ENCODE measurements around the gene SERTAD1. TPM values are rescaled to one million over a fixed set of nuclear protein-coding genes. Genes with fewer than 3 reads are reported as not detected.
A peak's percentile ranks its signal among the peaks of the same experiment; 100 is the strongest.

The SERTAD1 gene
- total RNA-seq, 1 donor from 2014 or later, result 17.6 TPM

- no peaks in the 10 kb centered on the region for H3K27me3 ChIP-seq (ENCODE audit: low read depth)
- intact Hi-C loops (cut with DNase I), result no loop called here
- ATAC-seq (no peak), DNase-seq (no peak)
- H3K9me3 ChIP-seq, result no peaks in the 10 kb centered on the region
- H3K4me3 ChIP-seq, result no peak overlapping the region
- no peak for TF ChIP-seq CTCF (IDR thresholded peaks at IDR 0.05)
- H3K36me3 ChIP-seq, result peaks cover 16% of the 10 kb centered on the region
- H3K4me1 ChIP-seq, result peaks cover 15% of the 10 kb centered on the region
- H3K27ac ChIP-seq, result peak overlapping the region; percentile 56
Measured at GRCh38 chr19:40392123-40392522, 33.7 kb downstream of the SERTAD1 start.

- Histone ChIP-seq H3K36me3 (no peaks in the 10 kb centered on the region), H3K27me3 (ENCODE audit: low read depth) (no peaks in the 10 kb centered on the region), H3K9me3 (no peaks in the 10 kb centered on the region), H3K4me3 (no peak within 1 kb of the TSS), H3K4me1 (peaks cover 15% of the 10 kb centered on the region), H3K27ac (no peak within 1 kb of the TSS)
- no peak for TF ChIP-seq CTCF (IDR thresholded peaks at IDR 0.05)
- DNase-seq (no peak), ATAC-seq (no peak)
- intact Hi-C loops (cut with DNase I), result no loop called here
Measured at GRCh38 chr19:40390084-40390742, 35.6 kb downstream of the SERTAD1 start, which contains the start of gene HIPK4. Gene HIPK4 (minus strand): TSS chr19:40390181. CDS start chr19:40389902, 279 bp downstream.

GRCh38 chr19:40389404-40390083, 36.2 kb downstream of the SERTAD1 start:
- no peak for TF ChIP-seq CTCF (IDR thresholded peaks at IDR 0.05)
- Histone ChIP-seq H3K27ac (no peak overlapping the region), H3K4me1 (peaks cover 15% of the 10 kb centered on the region), H3K27me3 (ENCODE audit: low read depth) (no peaks in the 10 kb centered on the region), H3K36me3 (no peaks in the 10 kb centered on the region), H3K9me3 (no peaks in the 10 kb centered on the region), H3K4me3 (no peak overlapping the region)
- ATAC-seq, result no peak
- intact Hi-C loops (cut with DNase I), result no loop called here
- DNase-seq, result no peak

- H3K4me1 ChIP-seq, result peaks cover 15% of the 10 kb centered on the region
- H3K36me3 ChIP-seq, result no peaks in the 10 kb centered on the region
- no peak for TF ChIP-seq CTCF (IDR thresholded peaks at IDR 0.05)
- no peak for DNase-seq
- no peak overlapping the region for H3K27ac ChIP-seq
- ATAC-seq, result no peak
- intact Hi-C loops (cut with DNase I), result no loop called here
- H3K27me3 ChIP-seq (ENCODE audit: low read depth), result no peaks in the 10 kb centered on the region
- no peaks in the 10 kb centered on the region for H3K9me3 ChIP-seq
- no peak overlapping the region for H3K4me3 ChIP-seq
Measured at GRCh38 chr19:40388481-40388880, 37.3 kb downstream of the SERTAD1 start.

- intact Hi-C loops (cut with DNase I), result no loop called here
- no peak overlapping the region for H3K27ac ChIP-seq
- DNase-seq (no peak), ATAC-seq (no peak)
- H3K36me3 ChIP-seq, result no peaks in the 10 kb centered on the region
- H3K4me3 ChIP-seq, result no peak overlapping the region
- H3K27me3 ChIP-seq (ENCODE audit: low read depth), result no peaks in the 10 kb centered on the region
- no peak for TF ChIP-seq CTCF (IDR thresholded peaks at IDR 0.05)
- peaks cover 2% of the 10 kb centered on the region for H3K4me1 ChIP-seq
- H3K9me3 ChIP-seq, result no peaks in the 10 kb centered on the region
Measured at GRCh38 chr19:40387155-40387554, 38.6 kb downstream of the SERTAD1 start.
